ENCODE measurements around the gene ABCG5.

Gene ABCG5

DNA sequence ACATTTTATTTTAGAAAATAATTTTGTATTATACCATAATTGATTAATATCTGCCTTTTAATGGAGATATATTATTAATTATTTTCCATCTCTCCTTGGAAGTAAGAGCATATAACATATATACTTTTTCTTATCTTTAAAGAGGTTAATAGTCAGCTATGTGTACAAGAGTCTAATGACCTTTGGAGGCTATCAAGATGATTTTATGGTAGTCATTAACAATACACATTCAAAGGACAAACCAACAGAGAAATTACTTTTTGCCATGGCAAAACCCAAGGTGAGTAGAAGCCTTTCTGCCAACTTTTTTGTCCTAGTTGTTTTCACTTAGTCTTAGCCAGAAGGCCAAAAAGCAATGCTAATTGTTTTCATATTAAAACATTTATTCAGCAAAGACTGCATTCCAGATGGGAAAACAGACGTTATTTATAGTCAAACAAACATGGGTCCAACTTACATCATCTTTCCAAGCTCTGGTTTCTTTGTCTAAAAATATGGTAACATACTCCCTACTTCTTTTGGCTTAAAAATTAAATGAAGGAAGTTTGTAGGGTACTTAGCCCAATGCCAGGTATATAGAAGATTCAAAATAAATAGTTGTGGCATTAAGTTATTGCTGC, 74.4 kb downstream of the ABCG5 start:
- Histone ChIP-seq H3K36me3 (no peaks in the 10 kb centered on the region), H3K27ac (no peak overlapping the region), H3K4me3 (ENCODE audit: low read depth, low read length) (no peak overlapping the region), H3K9me3 (ENCODE audit: severe bottlenecking) (no peaks in the 10 kb centered on the region), H3K27me3 (ENCODE audit: insufficient read depth, low read depth, severe bottlenecking) (no peaks in the 10 kb centered on the region)
- TF ChIP-seq, protein P1, sequence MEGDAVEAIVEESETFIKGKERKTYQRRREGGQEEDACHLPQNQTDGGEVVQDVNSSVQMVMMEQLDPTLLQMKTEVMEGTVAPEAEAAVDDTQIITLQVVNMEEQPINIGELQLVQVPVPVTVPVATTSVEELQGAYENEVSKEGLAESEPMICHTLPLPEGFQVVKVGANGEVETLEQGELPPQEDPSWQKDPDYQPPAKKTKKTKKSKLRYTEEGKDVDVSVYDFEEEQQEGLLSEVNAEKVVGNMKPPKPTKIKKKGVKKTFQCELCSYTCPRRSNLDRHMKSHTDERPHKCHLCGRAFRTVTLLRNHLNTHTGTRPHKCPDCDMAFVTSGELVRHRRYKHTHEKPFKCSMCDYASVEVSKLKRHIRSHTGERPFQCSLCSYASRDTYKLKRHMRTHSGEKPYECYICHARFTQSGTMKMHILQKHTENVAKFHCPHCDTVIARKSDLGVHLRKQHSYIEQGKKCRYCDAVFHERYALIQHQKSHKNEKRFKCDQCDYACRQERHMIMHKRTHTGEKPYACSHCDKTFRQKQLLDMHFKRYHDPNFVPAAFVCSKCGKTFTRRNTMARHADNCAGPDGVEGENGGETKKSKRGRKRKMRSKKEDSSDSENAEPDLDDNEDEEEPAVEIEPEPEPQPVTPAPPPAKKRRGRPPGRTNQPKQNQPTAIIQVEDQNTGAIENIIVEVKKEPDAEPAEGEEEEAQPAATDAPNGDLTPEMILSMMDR (IDR thresholded peaks at IDR 0.05; ENCODE audit: low read depth, low read length): no peak
- DNase-seq: no peak

DNA sequence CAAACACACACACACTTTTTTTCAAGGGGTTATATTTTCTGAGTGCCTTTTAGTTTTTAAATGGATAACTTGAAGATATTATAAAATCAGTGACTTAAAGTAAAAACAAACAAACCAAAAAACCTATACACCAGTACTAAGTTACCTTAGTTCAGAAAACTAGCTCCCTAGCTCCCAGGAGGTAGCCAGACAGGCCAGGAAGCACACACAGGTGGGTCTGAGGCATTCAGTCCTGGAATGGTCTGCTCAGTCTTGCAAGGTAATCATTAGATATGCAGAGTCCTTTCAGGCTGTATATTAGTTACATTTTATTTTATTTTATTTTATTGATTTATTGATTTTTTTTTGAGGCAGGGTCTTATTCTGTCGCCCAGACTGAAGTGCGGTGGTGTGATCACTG, 75.5 kb downstream of the ABCG5 start:
- TF ChIP-seq, protein P1 (IDR thresholded peaks at IDR 0.05; ENCODE audit: low read depth, low read length): no peak
- H3K4me3 ChIP-seq (ENCODE audit: low read depth, low read length): no peak overlapping the region
- DNase-seq: no peak
- H3K36me3 ChIP-seq: no peaks in the 10 kb centered on the region
- no peaks in the 10 kb centered on the region for H3K27me3 ChIP-seq (ENCODE audit: insufficient read depth, low read depth, severe bottlenecking)
- H3K27ac ChIP-seq: no peak overlapping the region
- no peaks in the 10 kb centered on the region for H3K9me3 ChIP-seq (ENCODE audit: severe bottlenecking)

All from WERI-Rb-1 (cell line).